ENCODE results near the gene DCAF8L2. TPM values are rescaled to one million over a fixed set of nuclear protein-coding genes. Genes with fewer than 3 reads are reported as not detected.
"Not testable (repeated sequence)": the region's sequence is repeated elsewhere in the genome, so short reads cannot be mapped to it uniquely, and the experiment has no call there.

The DCAF8L2 gene
- polyA plus RNA-seq, 3 donors from 2014 or later = not detected

DNA sequence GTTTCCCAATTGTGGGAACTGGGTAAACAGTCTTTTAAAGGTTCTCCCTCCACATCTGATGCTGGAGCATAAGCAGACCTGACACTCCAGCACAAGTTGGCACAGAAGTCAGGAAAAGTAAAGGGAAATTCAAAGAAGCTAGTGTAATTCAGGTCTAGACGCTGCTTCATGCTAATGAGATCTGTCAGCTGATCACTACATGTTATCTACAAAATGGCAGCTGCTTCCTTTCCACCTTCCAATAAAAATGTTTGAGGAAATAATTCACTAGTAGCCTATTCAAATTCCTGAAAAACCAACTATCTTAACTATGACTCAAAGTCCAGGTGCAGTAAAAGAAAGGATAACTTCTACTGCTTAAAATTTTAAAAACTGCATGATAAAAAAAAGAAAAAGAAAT lies 29.3 kb downstream of the DCAF8L2 start:
- Mint-ChIP-seq H3K36me3 (no peaks in the 10 kb centered on the region), H3K27ac (no peak overlapping the region), H3K4me3 (no peak overlapping the region), H3K27me3 (ENCODE audit: low read depth in 3 of 3) (no peaks in the 10 kb centered on the region), H3K4me1 (no peaks in the 10 kb centered on the region), H3K9me3 (peaks cover 0 to 11% (median 4%) of the 10 kb centered on the region in 6 donors)
- DNase-seq = no peak

DNA sequence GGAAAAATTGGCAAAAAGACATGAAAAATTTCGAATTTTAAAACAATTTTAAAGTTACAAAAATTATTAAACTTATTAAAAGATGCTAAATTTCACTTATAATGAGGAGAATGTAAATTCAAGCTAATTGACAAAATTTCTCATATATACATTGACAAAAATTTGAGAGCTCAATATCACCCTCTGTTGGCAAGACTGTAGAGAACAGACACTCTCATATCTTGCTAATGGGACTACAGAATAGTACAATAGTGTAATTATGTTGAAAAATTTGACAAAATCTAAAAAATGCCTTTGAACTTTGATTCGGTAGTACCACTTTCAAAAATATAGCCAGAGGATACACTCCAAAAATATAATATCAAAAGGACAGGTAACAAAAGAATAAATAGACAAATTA lies 29.8 kb downstream of the DCAF8L2 start:
- DNase-seq = no peak
- Mint-ChIP-seq H3K27me3 (ENCODE audit: low read depth in 3 of 3) (no peaks in the 10 kb centered on the region), H3K36me3 (no peaks in the 10 kb centered on the region), H3K4me1 (no peaks in the 10 kb centered on the region), H3K4me3 (no peak overlapping the region), H3K27ac (no peak overlapping the region), H3K9me3 (peaks cover 0 to 11% (median 4%) of the 10 kb centered on the region in 6 donors)

DNA sequence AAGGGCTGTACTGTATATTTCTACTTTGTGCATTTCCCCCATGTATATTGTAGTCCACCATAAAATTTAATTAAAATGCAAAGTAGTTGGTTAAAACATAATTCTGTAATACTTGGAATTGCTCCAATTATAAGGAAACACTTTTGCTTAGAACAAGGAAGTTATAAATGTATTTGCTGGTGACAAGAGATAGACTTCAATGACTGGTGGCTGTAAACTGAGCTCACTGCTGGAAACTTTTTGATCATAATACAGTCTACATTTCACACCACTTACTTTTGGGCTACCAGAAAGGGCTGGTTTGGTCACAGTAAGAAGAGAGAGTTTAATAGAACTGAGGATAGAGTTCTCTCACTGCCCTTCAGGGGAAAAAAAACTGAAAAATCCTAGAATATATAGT lies 32.7 kb downstream of the DCAF8L2 start:
- Mint-ChIP-seq H3K9me3 (peaks cover 0 to 11% (median 7%) of the 10 kb centered on the region in 6 donors), H3K36me3 (no peaks in the 10 kb centered on the region), H3K4me1 (no peaks in the 10 kb centered on the region), H3K4me3 (no peak overlapping the region), H3K27me3 (ENCODE audit: low read depth in 3 of 3) (no peaks in the 10 kb centered on the region), H3K27ac (no peak overlapping the region)
- no peak for DNase-seq

DNA sequence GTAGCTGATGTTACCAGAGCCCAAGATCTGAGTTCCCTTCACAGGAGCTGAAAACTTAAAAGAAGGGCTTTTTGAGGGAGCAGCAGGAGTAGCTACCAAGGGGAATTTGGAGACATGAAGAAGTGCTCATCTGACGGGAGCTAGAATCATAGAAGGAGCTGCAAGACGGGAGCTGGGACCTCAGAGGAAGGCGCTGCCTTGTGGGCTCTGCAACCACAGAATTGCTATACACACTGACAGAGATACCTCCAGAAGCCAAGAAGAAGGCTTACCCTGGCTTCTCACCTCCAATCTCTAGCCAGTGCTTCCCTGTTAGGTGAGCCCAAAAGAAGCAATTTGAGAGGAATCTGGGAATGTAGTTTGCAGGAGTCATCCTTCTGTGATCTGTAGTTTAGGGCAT lies 35.9 kb downstream of the DCAF8L2 start:
- H3K4me1 Mint-ChIP-seq = no peaks in the 10 kb centered on the region
- no peaks in the 10 kb centered on the region for H3K36me3 Mint-ChIP-seq
- H3K4me3 Mint-ChIP-seq = no peak overlapping the region
- peaks cover 0 to 13% (median 4%) of the 10 kb centered on the region in 6 donors for H3K9me3 Mint-ChIP-seq
- no peaks in the 10 kb centered on the region for H3K27me3 Mint-ChIP-seq (ENCODE audit: low read depth in 3 of 3)
- DNase-seq = no peak
- no peak overlapping the region for H3K27ac Mint-ChIP-seq

DNA sequence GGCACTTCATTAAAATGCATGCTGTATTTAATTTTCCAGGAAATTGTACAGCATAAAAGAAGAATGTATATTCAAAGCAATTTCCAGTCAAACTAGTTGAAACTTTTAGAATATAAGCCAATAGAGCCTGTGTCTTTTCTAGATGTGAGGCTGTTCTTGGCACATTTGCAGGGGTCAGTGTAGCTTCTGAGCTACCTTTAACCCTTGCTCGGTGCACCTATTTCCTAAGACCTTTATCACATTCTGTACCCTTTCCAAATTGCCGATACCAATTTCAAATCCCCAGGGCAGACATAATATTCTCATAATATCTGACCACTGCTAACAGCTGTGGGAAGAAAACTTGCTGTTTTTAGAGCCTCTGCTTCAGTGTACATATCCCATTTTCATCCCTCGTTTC lies 43.2 kb downstream of the DCAF8L2 start:
- Mint-ChIP-seq H3K9me3 (peaks cover 0 to 20% (median 6%) of the 10 kb centered on the region in 6 donors), H3K36me3 (no peaks in the 10 kb centered on the region), H3K27ac (no peak overlapping the region), H3K4me1 (no peaks in the 10 kb centered on the region), H3K27me3 (ENCODE audit: low read depth in 3 of 3) (peaks cover 0 to 3% (median 2%) of the 10 kb centered on the region in 3 donors), H3K4me3 (no peak overlapping the region)
- no peak for DNase-seq

DNA sequence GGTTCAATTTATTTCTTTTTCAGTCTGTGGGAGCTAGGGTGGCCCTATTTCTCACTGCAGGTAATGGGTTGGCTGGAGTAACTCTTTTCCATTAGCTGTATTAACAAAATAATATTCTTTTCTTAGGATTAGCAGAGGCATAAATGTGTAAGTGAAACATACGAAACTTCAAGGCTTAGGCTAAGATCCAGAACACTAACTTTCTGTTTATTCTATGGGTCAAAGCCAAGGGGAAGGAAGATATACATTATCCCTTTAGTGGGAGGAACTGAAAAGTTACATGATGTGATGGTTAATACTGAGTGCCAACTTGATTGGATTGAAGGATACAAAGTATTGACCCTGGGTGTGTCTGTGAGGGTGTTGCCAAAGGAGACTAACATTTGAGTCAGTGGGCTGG lies 66.4 kb downstream of the DCAF8L2 start:
- no peaks in the 10 kb centered on the region for H3K36me3 Mint-ChIP-seq
- peaks cover 0 to 2% (median 2%) of the 10 kb centered on the region in 3 donors for H3K27me3 Mint-ChIP-seq (ENCODE audit: low read depth in 3 of 3)
- no peak overlapping the region for H3K4me3 Mint-ChIP-seq
- no peak for DNase-seq
- H3K4me1 Mint-ChIP-seq = no peaks in the 10 kb centered on the region
- H3K27ac Mint-ChIP-seq = no peak overlapping the region
- H3K9me3 Mint-ChIP-seq = peaks cover 0 to 12% (median 2%) of the 10 kb centered on the region in 6 donors

DNA sequence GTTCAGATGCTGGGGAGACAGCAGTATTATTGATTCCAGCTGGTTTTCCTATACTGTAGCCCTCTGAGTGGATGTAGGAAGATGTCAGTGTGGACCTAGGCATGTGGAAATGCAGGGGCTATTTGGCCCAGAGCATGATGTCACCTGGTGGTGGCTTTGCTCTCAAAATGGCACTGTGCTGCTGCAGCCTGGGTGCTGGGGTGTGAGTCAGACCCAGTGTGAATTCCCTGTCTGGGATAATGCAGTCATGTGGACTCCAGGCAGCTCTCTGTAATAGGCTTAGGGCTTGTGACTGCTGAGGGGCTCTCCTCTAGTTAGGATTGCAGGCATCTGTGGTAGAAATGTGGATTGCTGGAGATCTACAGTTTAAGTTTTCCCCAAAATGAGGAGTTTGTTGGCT lies 70.7 kb downstream of the DCAF8L2 start:
- Mint-ChIP-seq H3K27ac (no peak overlapping the region), H3K36me3 (no peaks in the 10 kb centered on the region)

DNA sequence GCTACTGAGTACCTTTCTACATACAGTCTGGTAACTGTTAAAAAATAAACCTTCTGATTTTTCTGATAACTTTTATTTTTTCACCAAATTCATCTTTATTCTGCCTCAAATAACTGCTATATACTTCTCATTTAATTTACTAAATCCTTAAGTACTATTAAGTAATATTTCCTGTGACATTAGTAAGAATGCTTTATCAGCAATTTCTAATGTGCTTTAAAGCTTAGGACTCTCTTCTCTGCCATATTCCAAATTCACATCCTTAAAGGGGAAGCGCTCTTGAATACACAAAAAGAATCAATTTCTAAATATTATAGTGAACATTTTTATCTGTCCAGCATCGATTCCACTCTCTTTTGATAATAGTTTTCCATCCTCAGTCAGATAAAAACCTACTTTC lies 81.1 kb downstream of the DCAF8L2 start:
- DNase-seq = no peak
- Mint-ChIP-seq H3K36me3 (no peaks in the 10 kb centered on the region), H3K9me3 (peaks cover 0 to 11% (median 4%) of the 10 kb centered on the region in 6 donors), H3K27me3 (ENCODE audit: low read depth in 3 of 3) (peaks cover 0 to 1% (median 0%) of the 10 kb centered on the region in 3 donors), H3K27ac (no peak overlapping the region), H3K4me3 (no peak overlapping the region), H3K4me1 (no peaks in the 10 kb centered on the region)

More for the DNA sequence above, 70.7 kb downstream of the DCAF8L2 start:
- no peak for DNase-seq
- no peak overlapping the region for H3K4me3 Mint-ChIP-seq
- H3K27me3 Mint-ChIP-seq (ENCODE audit: low read depth in 3 of 3) = peaks cover 0 to 7% (median 0%) of the 10 kb centered on the region in 3 donors
- peaks cover 0 to 10% (median 2%) of the 10 kb centered on the region in 6 donors for H3K9me3 Mint-ChIP-seq
- no peaks in the 10 kb centered on the region for H3K4me1 Mint-ChIP-seq

DNA sequence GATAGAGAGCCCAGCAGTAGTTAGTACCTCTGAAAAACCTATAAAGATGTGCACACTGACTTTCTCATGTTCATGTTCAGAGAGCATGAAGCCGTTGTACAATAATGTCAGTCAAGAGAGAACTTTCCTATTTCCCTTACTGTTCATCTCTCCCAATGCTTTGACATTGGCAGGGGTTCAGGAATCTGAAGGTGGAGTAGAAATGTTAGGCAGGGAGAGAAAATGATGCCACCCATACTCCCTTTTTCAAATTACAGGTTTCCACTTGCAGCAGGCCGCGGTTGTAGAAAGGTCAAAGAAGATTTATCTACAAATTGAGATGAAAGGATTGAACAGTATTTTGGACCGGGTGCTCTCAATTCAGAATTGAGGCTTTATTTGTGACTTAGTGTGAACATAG lies 84.3 kb downstream of the DCAF8L2 start:
- Mint-ChIP-seq H3K9me3 (peaks cover 0 to 10% (median 6%) of the 10 kb centered on the region in 6 donors), H3K27ac (no peak overlapping the region), H3K27me3 (ENCODE audit: low read depth in 3 of 3) (peaks cover 0 to 1% (median 0%) of the 10 kb centered on the region in 3 donors), H3K36me3 (no peaks in the 10 kb centered on the region), H3K4me3 (no peak overlapping the region), H3K4me1 (no peaks in the 10 kb centered on the region)
- no peak for DNase-seq

DNA sequence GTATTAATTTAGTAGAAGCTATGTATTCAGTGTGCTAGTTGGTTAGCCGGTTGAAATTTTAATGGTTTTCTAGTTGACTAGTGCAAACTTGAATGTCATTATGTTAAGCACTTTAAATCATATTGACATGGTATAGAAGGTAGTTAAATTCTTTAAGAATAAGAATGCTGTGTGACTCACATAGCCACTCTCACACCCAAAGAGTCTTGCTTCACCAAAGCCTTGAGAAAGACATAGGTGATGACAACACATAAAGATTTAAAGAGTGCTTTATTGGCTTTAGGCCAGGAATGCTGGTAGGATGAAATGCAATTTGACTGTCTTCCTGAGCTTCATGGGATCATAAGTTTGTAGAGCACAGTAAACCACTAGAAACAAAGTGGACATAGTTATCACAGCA lies 85.3 kb downstream of the DCAF8L2 start:
- H3K27me3 Mint-ChIP-seq (ENCODE audit: low read depth in 3 of 3) = peaks cover 0 to 1% (median 0%) of the 10 kb centered on the region in 3 donors
- H3K4me1 Mint-ChIP-seq = no peaks in the 10 kb centered on the region
- H3K36me3 Mint-ChIP-seq = no peaks in the 10 kb centered on the region
- peaks cover 0 to 10% (median 5%) of the 10 kb centered on the region in 6 donors for H3K9me3 Mint-ChIP-seq
- H3K4me3 Mint-ChIP-seq = no peak overlapping the region
- DNase-seq = no peak
- no peak overlapping the region for H3K27ac Mint-ChIP-seq

DNA sequence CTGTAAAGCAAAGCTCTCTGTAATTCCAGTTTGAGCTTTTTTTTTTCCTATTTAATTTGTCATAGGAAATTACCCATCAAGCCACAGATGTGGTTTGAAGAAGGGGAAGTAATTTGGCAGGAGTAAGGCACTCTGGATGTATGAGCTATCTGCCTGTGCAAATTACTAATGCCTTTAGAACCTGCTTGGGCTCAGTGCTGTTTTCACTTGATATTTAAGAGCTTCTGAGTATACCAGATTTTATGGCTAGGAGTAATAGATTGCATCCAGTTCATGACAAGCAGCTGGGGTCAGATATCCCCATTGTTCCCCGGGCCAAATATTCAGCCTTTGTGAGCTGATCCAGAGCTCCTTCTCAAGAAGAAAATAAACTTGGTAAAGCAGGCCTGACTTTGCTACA lies 89.1 kb downstream of the DCAF8L2 start:
- Mint-ChIP-seq H3K36me3 (no peaks in the 10 kb centered on the region), H3K27me3 (ENCODE audit: low read depth in 3 of 3) (peaks cover 0 to 2% (median 2%) of the 10 kb centered on the region in 3 donors), H3K27ac (no peak overlapping the region), H3K4me1 (no peaks in the 10 kb centered on the region), H3K9me3 (peaks cover 0 to 6% (median 2%) of the 10 kb centered on the region in 6 donors), H3K4me3 (no peak overlapping the region)
- no peak for DNase-seq

DNA sequence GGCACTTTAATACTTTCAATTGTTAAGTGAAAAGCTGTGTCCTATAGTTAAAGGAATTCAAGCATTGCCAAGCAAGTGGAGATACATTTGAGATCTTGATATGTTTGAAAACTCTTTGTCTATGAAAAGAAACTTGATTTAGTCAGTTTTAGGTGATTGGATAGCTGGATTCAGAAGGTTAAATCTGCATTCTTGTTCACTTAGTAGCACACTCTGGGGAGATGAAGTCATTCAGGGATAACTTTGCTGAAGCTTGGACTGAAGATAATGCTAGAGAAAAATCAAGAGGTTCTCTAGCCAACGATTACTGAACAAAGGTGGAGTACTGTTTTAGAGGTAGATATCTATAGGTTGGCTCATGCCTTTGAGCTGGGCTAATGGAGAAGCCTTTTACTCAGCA lies 90.6 kb downstream of the DCAF8L2 start:
- Mint-ChIP-seq H3K27me3 (ENCODE audit: low read depth in 3 of 3) (peaks cover 0 to 4% (median 2%) of the 10 kb centered on the region in 3 donors), H3K27ac (no peak overlapping the region), H3K36me3 (no peaks in the 10 kb centered on the region), H3K4me1 (no peaks in the 10 kb centered on the region), H3K4me3 (no peak overlapping the region), H3K9me3 (peaks cover 0 to 6% (median 2%) of the 10 kb centered on the region in 6 donors)
- no peak for DNase-seq

DNA sequence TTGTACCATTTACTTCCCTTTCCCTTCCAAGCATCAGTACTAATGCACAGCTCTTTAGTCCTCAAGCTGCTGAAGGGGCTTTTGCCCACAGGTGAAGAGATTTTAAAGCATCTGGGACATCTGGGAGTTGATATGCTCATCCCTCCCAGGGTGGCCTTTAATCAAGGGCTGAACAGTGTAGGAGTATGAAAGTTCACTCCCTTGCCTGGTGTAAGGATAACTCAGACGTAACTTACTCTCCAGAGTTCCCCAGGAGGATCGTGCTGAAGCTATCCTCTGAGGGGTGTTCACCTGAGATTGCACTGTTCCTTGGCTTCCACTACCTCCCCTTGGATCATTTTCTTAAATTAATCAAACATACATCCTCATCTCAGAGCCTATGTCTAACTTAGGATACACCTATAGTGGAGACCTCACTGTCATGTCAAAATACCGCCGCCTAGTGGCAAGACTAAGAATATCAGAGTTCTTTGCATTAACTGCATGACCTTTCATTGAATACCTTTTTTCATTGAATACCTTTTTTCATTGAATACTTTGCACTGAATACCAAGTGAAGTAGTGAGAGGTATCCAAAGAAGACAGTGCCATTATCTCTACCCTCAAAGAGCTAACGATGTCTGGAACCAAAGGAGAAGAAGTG lies 93.5 kb downstream of the DCAF8L2 start:
- not testable (repeated sequence) for DNase-seq; H3K4me1 Mint-ChIP-seq; H3K36me3 Mint-ChIP-seq; H3K4me3 Mint-ChIP-seq; H3K9me3 Mint-ChIP-seq; H3K27ac Mint-ChIP-seq; H3K27me3 Mint-ChIP-seq (ENCODE audit: low read depth in 3 of 3)

DNA sequence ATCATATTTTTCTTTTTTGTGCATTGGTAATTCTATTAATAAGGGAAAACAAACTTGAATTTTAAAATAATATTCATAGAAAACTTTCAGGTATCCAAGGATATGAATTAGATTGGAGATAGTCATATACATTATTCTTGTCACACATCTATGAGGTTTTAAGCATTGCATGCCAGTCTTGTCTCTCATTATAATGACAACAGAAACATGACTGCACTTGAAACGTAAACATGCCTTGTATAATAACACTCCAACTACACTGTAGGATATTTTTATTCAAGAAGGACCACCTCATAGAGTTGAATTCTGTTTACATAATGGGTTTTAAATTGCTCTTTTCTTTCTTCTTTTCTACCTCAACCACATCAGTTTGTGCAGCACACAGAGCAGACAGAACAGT lies 104.5 kb downstream of the DCAF8L2 start:
- Mint-ChIP-seq H3K4me3 (no peak overlapping the region), H3K27ac (no peak overlapping the region), H3K4me1 (no peaks in the 10 kb centered on the region), H3K27me3 (ENCODE audit: low read depth in 3 of 3) (peaks cover 0 to 1% (median 0%) of the 10 kb centered on the region in 3 donors), H3K9me3 (peaks cover 2 to 12% (median 2%) of the 10 kb centered on the region in 6 donors), H3K36me3 (no peaks in the 10 kb centered on the region)
- DNase-seq = no peak

DNA sequence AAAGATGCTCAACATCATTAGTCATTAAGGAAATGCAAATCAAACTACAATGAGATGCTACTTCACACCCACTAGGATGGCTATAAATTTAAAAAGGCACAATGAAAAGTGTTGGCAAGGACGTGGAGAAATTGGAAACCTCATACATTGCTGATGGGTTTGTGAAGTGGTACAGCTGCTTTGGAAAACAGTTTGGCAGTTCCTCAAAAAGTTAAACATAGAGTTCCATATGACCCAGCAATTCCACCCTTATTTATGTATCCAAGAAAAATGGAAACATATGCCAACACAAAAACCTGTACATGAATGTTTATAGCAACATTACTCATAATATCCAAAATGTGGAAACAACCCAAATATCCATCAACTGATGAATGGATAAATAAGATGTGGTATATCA lies 116.4 kb downstream of the DCAF8L2 start:
- Mint-ChIP-seq H3K27me3 (ENCODE audit: low read depth in 3 of 3) (peaks cover 0 to 2% (median 1%) of the 10 kb centered on the region in 3 donors), H3K4me1 (no peaks in the 10 kb centered on the region), H3K36me3 (no peaks in the 10 kb centered on the region), H3K27ac (no peak overlapping the region), H3K9me3 (peaks cover 0 to 15% (median 2%) of the 10 kb centered on the region in 6 donors), H3K4me3 (no peak overlapping the region)
- no peak for DNase-seq

Data from immature natural killer cell (primary cell).